ENCODE measurements around the gene MT4.
"Not testable (repeated sequence)": the region's sequence is repeated elsewhere in the genome, so short reads cannot be mapped to it uniquely, and the experiment has no call there.

MT4 gene

GRCh38 chr16:56560447-56560846 lies 4.4 kb upstream of the MT4 start:
- no peak for DNase-seq

GRCh38 chr16:56561126-56561525 lies 3.7 kb upstream of the MT4 start:
- no peak for DNase-seq

- no peak for DNase-seq
Observed at GRCh38 chr16:56569971-56570370, 5.1 kb downstream of the MT4 start.

- DNase-seq: no peak
Observed at GRCh38 chr16:56571525-56571924, 6.7 kb downstream of the MT4 start.

GRCh38 chr16:56574625-56575024 lies 9.8 kb downstream of the MT4 start:
- no peak for DNase-seq

- peak; percentile 64 to 80 (median 70) for DNase-seq
Observed at GRCh38 chr16:56576585-56577299, 11.9 kb downstream of the MT4 start.

- DNase-seq: no peak
Observed at GRCh38 chr16:56577300-56577625, 12.4 kb downstream of the MT4 start.

- no peak for DNase-seq
Observed at GRCh38 chr16:56580391-56581048, 15.6 kb downstream of the MT4 start.

GRCh38 chr16:56582911-56583310 lies 18.0 kb downstream of the MT4 start:
- DNase-seq: not testable (repeated sequence)

GRCh38 chr16:56583351-56584168 lies 18.7 kb downstream of the MT4 start:
- no peak for DNase-seq

- DNase-seq: no peak
Observed at GRCh38 chr16:56584276-56584675, 19.4 kb downstream of the MT4 start.

GRCh38 chr16:56588781-56589140 lies 23.9 kb downstream of the MT4 start:
- DNase-seq: no peak

GRCh38 chr16:56589141-56590039 lies 24.5 kb downstream of the MT4 start, which contains the start of gene MT3:
TSS of gene MT3 (plus strand) at chr16:56589528. CDS start at chr16:56589591, 63 bp downstream.
- peak in 1 of 4 experiments; percentile 25 for DNase-seq

GRCh38 chr16:56591377-56592060 lies 26.6 kb downstream of the MT4 start:
- no peak for DNase-seq

GRCh38 chr16:56593573-56594291 lies 28.9 kb downstream of the MT4 start:
- no peak for DNase-seq

- DNase-seq: no peak
Observed at GRCh38 chr16:56594292-56594619, 29.4 kb downstream of the MT4 start.

GRCh38 chr16:56600398-56600999 lies 35.6 kb downstream of the MT4 start:
- DNase-seq: no peak

GRCh38 chr16:56601325-56601724 lies 36.5 kb downstream of the MT4 start:
- no peak for DNase-seq

- no peak for DNase-seq
Observed at GRCh38 chr16:56603589-56603988, 38.7 kb downstream of the MT4 start.

GRCh38 chr16:56604966-56605365 lies 40.1 kb downstream of the MT4 start:
- no peak for DNase-seq

GRCh38 chr16:56605475-56605874 lies 40.6 kb downstream of the MT4 start:
- DNase-seq: no peak
